Fibroblast of skin of scalp (primary cell): ENCODE results near the gene WDR86.
A peak's percentile ranks its signal among the peaks of the same experiment; 100 is the strongest.

Experiments
- DNase-seq: peaks from one replicate; pipeline ENCODE4 v3.0.0-alpha.2; 2013

WDR86 gene

DNA sequence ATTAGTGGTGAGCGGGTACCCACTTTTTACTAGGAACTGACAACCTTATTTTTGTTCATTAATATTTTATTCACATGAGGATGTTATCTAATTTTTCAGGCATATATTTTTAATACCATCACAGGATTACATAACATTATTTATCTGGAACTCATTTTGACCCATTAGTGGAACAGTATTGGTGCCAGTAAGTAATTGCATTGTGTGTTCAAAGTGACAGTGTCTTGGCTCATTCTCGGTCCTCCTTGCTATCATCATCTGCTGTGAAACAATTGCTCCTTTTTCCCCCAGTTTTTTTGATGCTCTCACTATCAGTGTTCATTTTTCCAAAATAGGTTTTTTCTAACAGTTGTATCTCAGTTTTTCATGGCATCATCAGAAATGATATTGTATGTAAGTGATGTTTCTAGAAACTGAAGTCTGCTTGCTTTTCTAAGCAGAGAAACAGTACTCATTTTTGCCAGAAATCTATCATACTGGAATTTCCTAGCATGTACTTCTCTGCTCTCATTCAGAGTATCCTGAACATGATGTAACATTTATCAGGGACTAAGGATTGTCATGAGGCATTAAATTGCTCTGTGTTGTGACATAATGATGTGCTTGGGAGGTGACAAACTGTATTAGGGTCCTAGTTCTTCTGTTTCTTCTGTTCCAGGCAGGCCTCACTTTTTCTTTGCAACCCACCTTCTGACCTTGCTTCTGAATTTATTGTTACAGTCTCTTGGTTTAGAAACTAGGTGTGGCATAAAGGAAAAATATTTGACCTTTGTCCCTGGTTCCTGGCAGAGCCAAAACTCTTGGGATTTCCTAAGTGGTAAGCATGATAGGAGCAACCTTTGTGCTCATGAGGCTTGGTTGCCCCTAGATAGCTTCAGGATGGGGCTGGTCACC, 64.0 kb downstream of the WDR86 start:
- DNase-seq = no peak

DNA sequence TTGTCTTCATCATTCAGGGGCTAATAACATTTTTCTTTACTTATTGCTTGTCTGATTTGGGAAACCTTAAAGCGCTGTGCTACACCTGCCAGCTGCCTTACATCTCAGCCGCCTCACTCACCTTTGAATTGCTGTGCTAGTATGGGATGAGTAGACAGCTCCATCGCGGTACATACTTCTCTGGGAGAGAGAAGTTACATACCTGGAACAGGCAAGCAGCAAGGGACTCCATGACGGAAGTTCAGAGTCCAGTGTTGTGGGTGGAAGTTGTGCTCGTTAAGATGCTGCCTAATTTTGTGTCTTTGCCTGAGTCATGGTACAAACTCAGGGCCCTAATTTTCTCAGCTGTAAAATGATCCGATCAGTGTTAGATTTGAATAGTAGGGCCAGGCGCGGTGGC, 66.3 kb downstream of the WDR86 start:
- DNase-seq = no peak

DNA sequence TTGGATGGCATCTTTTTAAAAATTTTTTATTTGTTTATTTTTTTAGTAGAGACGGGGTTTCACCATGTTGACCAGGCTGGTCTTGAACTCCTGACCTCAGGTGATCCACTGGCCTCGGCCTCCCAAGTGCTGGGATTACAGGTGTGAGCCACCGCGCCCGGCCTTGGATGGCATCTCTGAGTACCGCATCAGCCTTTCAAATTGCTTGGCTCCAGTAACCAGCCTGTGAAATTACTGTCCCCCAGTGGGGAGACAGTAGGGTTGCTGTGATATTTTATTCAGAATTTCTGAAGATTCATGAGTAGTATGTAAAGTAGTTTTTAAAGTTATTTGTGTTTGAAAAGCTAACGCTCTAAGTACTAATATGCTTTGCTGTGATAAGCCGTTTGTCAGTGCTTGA, 67.0 kb downstream of the WDR86 start:
- no peak for DNase-seq

DNA sequence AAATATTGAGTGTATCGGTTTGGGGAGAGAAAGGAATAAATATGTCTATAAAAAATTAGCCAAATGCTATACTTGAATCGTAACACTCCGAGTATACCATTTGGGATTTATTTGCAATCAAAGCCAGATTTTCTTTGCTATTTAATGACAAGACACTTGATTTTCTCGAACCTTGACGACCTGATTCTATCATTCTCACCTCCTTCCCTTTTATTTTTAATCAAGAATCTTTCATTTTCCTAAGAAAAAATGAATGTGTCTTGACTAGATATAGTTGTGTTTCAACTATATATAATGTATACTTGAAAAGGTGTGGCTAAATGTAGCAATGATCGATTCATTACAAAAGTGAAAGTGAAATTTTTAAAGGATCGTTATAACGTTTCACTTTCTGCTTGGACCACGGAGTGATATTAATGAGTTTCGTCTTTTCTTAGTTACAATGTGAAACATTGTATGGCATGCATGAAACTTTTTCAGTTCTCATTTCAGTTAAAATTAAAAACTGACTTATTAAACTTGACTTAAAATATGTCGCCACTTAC, 67.7 kb downstream of the WDR86 start:
- no peak for DNase-seq

DNA sequence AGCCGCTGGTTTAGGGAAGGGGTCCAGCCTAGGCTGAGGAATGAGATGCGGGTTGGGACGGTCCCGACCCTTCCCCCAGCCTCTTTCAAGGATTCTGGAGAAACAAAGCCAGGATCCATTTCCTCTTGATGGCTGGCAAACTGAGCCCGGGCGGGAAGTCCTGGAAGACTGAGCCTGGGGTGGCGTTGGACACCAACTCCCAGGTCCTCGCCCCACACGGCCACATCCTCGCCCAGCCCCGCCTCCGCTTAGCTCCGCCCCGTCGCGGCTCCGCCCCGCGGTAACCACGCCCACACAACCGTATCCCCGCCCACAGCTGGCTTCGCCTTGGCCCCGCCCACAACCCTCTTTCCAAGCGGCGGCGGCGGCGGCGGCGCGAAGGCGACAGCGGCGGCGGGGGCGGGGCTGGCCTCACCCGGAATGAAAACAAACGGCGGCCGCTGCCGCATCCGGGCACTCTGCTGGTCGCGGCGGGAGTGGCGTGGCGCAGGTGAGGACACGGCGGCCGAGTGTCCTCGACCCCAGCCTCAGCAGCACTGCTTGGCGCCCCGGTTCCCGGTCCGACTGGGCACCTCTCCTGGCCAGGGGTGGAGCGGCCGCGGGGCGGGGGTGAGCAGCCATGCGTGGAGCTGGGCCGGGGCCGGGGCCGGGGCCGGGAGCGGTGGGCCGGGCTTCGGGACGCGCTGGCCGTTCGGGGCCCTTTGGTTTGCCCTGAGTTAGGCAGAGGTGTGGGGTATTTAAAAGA, 68.3 kb downstream of the WDR86 start, which contains the start of gene NUB1:
Gene NUB1 (plus strand): TSS at position 456 of the 745 bp plus-strand sequence. CDS start 3,538 bp downstream, outside the sequence.
- peak; percentile 87 for DNase-seq

DNA sequence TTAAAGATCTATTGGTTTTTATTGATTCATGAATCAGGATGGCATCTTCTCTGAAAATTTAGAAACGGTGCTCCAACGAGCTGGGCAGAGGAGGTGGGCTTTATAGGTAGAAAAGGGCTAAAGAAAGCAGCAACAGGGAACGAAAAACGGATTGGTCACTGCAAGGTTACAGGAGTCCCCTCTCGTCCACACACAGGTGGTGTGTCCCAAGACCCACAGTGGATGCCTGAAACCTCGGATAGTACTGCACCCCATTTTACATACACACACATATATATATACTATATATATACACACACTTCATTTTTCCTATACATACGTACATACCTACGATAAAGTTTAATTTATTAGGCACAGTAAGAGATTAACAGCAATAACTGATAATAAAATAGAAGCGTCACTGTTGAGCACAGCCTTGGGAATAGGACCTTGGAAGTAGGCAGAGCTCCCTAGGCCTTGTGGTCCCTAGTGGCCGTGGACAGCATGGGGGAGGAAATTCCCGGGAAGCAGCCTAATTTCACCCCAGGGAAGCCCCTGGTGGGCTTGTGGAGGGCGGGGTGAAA, 69.0 kb downstream of the WDR86 start:
- DNase-seq = no peak

DNA sequence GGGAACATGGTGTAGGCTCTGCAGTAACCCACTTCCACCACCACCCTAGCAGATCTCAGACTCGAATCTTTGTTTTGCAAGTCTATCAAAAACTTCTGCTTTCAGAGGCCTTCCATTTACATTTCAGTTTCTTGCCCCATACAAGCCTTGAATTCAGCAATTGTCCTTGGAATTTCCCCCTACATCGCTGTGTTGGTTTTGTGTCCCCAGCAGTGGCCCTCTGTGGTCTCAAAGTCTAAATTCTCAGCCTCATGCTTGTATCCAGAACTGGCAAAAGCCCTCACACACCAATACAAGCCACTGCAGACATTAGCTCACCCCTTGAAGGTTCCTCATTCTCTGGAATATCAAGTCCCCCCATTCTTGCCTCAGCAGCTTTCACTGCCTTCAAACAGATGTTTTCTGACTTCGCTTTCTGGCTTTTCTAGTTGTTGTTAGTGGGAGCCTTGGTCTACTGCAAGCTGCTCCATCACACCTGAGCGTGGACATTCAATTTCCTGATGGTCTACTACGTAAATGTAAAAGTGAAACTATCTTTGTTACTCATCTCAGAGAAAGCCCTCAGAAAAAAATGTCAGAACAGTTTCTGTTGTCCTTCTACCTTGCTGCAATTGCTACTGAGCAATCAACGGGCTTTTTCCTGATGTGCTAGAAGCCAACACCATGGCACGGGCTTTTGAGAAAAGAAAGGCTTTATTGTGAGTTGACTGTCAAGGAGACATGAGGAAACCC, 70.0 kb downstream of the WDR86 start:
- DNase-seq = no peak

DNA sequence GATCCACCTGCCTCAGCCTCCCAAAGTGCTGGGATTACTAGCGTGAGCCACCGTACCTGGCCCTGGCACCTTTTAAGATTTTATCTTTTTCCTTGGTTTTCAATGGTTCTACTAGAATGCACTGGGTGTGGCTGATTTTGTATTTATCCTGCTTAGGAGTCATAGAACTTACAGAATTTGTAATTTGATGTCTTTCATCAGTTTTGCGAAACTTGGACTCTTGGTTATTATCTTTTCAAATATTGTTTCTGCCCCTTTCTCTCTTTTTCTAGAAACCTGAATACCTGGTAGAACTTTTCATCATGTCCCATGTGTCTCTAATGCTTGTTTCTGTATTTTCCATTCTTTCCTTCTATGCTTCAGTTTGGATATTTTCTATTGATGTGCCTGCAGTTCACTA, 71.0 kb downstream of the WDR86 start:
- no peak for DNase-seq

DNA sequence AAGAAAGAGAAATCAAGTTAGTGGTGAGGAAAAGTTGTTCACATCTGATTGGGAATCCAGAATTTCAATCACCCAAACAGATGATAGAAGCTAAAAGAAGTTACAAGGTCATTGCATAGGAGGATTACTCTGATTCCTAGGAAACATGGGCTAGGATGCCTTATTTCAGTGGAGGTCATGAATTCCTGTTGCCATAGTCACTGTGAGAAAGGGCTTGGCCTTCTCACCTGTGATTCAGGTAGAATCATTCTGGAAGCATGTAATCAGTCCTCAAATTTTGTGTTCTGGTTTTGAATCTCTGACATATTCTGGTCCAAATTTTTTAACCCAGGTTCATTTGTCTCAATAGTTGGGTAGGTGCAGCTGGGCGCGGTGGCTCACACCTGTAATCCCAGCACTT, 72.5 kb downstream of the WDR86 start:
- DNase-seq = no peak

DNA sequence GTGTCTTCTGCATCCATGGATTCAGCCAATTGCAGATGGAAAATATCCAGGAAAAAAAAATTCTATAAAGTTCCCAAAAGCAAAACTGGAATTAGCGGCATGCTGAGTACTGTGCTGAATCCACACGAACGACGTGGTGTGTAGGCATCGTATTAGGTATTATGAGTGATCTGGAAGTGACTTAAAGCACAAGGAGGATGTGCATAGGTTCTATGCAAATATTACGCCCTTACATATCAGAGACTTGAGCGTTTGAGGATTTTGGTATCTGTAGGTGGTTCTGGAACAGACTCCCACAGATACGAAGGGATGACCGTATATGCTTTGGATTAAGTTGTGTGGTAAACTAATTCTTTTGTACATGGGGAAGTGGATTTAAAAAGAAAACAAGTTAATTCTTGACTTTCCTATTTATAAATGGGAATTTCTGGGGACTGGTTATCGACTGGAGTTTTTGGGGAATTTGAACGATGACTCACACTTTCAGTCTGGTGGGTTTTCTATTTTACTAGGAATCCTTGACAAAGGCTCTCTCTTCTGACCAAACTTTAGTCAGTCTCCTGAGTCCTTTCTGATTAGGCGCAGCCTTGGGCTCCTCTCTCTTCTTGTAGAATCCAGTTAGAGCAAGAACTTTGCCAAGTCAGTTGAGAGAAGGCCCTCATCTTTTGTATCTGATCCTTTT, 73.7 kb downstream of the WDR86 start:
- DNase-seq = no peak

DNA sequence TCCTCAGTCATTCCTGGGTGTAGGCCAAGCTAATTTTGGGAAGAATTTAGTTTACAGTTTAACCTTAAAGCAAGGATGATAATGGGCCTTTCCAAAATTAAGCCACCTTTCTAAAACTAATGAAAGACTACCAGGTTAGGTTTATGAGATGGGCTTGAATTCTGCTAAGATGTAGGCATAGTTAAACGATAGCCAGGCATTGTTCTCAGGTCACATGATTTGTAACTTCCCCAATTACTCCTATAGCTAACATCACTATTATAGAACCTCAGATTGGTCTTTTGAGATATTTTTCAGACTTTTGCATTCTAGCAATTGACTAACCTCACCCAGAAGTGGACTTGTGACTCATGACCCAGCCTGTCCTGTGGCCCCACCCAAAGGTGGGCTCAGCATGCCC, 75.2 kb downstream of the WDR86 start:
- no peak for DNase-seq
